Globus pallidus (tissue), 1 donor: ENCODE measurements around the gene CALML6.
A peak's percentile ranks its signal among the peaks of the same experiment; 100 is the strongest.
"Not testable (repeated sequence)": the region's sequence is repeated elsewhere in the genome, so short reads cannot be mapped to it uniquely, and the experiment has no call there.

Experiments
- DNase-seq: peaks from one replicate; pipeline ENCODE4 v3.0.0-alpha.2; 2015; ENCODE audit warnings: low spot score

CALML6 gene

GRCh38 chr1:1914971-1915692 lies at the start of gene CALML6:
Gene CALML6, plus strand, starts transcription at chr1:1915260. Its CDS starts 21 bp downstream, at chr1:1915281.
- no peak for DNase-seq

DNA sequence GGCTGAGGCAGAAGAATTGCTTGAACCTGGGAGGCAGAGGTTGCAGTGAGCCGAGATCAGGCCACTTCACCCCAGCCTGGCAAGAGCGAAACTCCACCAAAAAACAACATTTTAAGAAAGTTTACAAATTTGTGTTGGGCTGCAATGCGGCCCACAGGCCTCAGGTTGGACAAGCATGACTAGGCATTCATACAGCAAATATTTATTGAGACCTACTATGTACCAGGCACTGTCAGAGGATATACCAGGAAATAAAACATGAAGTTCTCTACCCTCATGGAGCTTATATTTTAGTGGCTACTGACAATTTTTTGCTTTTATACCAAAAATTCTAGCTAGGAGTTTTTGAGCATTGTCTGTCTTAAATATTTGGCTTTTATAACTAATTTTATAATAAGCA lies 47.9 kb upstream of the CALML6 start:
- DNase-seq: no peak

- DNase-seq: no peak
These were observed 45.6 kb upstream of the CALML6 start for GRCh38 chr1:1869469-1869868.

- no peak for DNase-seq
These were observed 42.6 kb upstream of the CALML6 start for GRCh38 chr1:1872329-1872994.

GRCh38 chr1:1873186-1873585 lies 41.9 kb upstream of the CALML6 start:
- DNase-seq: no peak

DNA sequence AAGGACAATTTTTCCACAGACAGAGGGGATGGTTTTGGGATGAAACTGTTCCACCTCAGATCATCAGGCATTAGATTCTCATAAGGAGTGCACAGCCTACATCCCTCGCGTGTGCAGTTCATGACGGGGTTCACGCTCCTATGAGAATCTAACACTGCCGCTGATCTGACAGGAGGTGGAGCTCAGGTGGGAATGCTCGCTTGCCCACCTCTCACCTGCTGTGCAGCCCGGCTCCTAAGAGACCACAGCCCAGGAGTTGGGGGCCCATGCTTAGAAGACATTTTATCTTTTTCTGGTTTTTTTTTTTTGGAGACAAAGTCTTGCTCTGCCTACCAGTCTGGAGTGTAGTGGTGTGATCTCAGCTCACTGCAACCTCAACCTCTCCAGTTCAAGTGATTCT lies 40.2 kb upstream of the CALML6 start:
- no peak for DNase-seq

- DNase-seq: no peak
These were observed 39.1 kb upstream of the CALML6 start for GRCh38 chr1:1875932-1876331.

DNA sequence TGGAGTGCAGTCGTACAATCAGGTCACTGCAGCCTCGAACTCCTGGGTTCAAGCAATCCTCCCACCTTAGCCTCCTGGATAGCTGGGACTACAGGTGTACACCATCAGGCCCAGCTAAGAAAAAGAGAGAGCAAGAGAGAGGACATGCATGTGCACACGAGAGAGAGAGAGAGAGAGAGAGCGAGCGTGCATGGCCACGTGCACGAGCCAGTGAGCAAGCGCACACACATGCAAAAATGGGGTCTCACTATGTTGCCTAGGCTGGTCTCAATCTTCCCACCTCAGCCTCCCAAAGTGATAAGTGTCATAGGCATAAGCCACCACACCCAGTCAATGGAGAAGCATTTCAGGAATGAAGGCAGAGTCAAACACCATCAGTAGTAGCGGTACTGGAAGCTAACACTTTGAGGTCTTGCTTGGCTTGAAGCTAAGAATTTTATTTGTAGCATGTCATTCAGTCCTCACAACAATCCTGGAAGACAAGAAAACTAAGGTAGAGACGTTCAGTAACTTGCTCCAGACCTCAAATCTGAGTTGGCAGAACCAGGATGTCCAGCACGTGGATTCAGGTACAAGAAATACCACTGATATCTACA lies 38.6 kb upstream of the CALML6 start:
- no peak for DNase-seq

DNA sequence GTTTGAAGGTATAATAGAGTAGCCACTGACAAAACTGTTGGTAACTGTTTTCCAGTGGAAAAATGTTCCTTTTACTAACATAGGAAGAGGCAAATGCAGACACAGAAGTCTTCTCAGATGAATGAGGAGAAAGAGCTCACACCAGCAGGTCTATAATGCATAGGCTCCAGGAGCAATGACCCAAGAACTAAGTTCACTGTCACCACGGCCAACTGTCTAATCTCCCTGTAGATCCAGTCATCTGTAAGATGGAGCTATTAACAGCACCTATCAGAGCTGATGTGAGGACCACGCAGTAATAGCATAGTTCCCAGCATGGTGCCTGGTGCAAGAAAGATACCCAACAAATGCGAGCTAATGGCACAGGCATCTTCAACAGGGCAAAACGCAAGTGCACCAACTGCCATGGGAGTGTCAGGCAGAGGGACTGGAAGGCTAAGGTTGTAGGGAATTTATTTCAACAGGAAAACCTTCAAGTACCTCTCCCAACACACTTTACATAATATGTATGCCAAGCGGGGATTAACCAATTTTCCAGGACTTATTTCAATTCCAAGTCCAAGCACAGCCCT lies 37.1 kb upstream of the CALML6 start:
- DNase-seq: no peak

DNA sequence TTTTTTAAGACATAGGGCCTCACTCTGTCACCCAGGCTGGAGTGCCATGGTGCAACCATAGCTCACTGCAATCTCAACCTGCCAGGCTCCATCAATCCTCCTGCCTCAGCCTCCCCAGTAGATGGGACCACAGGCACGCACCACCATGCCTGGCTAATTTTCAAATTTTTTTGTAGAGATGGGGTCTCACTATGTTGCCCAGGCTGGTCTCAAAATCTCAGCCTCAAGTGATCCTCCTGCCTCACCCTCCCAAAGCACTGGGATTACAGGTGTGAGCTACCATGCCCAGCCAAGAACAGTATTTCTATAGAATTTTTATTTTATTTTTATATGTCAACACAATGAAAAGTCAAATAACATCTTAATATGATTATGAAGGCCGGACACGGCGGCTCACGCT lies 35.1 kb upstream of the CALML6 start:
- no peak for DNase-seq

DNA sequence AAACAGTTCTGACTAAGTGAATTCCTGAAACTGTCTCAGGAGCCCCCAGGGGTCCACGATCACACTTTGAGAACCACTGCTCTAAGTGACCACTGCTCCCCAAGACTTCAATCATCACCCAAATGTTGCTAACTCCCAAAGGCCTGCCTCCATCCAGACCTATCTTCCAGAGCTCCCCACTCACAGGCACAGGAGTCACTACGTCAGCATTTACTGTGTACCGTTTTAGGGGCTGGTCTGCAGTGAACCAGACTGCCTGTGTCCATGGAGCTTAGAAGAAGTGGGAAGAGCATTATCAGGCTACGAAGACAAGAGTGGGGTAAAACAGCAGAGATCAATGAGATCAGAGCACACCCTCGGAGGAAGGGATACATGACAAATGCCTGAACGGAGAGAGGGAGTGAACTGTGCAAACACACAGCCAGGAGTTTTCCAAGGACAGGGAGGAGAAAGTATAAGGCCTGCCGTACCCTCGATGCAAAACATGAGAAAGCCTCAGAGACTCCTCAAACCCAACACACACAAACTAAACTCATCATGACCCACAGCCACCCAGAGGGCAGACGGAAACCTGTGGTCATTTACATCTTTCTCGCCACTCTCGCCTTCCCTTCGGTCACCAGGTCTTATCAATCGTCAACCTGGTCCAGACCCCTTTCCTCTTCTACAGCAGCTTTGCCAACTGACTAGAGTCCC lies 34.3 kb upstream of the CALML6 start:
- DNase-seq: no peak

DNA sequence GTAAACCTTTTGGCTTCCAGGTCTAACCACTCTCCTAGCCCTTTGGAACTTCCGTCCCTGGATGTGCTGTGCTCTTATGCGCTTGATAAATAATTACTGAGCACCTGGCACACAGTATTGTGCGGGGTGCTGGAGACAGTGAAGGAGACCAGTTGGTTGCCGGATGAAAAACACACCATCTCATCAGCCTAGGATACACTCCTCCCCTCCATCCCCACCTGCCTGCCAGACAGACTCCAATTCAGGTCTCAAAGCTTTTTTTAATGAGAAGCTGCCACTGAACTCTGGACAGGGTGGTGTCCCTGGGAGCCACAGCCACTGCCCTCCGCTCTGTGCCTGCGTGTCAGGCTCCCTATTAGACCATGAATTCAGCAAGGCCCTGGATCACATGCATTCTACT lies 33.3 kb upstream of the CALML6 start:
- DNase-seq: no peak

DNA sequence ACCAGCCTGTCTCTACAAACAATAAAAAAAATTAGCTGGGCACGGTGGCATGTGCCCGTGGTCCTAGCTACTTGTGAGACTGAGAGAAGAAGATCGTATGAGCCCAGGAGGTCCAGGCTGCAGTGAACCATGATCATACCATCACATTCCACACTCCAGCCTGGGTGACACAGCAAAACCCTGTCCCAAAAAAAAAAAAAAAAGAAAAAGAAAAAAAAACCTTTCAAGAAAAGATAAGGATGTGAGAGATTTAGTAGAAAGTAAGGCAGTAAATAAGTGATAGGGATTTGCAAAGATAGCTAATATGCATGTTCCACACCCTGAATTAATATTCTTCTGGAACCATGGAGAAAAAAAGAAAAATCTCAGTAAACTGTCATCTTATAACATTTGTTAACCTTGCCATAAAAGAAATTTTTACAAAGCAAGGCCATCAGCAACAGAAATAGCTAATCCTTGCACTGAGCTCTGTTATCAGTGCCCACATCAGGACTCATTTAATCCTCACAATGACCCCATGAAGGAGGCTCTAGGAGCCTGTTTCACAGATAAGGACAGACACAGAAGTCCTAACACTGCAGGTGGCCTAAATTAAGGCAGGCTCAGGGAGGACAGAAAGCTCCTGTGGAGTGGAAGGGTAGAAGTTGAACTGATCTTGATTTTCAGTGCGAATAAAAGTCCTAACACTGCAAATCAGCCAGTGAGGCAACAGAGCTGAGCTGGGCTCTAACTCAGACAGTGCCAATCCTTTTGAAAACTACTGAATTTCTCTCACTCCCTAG lies 31.8 kb upstream of the CALML6 start:
- no peak for DNase-seq

- not testable (repeated sequence) for DNase-seq
These were observed 31.2 kb upstream of the CALML6 start for GRCh38 chr1:1883890-1884289.

DNA sequence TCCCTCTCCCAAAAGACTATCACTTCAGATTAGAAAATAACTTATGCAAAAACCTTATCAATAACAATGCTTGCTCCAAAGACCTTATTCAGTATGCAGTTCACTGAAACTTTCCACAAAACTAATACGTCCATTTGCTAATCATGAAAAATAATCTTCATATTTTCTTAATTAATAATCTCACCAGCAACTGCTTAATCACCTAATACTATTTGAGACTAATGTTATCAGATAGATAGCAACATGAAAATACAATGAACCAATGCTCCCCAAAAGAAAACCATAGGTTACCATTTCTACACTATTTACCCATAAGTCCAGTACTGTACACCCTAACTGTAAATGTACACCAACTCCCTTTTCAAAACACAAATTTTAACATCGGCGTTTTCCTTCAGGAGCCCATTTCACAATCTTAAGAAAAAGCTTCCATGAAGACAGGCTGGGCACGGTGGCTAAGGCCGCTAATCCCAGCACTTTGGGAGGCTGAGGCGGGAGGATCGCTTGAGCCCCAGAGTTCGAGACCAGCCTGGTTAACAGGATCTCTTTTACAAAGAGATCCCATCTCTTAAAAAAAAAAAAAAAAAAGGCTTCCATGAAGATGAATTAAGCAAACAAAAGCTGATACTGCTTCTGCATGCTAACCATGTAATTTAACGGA lies 25.8 kb upstream of the CALML6 start:
- no peak for DNase-seq

DNA sequence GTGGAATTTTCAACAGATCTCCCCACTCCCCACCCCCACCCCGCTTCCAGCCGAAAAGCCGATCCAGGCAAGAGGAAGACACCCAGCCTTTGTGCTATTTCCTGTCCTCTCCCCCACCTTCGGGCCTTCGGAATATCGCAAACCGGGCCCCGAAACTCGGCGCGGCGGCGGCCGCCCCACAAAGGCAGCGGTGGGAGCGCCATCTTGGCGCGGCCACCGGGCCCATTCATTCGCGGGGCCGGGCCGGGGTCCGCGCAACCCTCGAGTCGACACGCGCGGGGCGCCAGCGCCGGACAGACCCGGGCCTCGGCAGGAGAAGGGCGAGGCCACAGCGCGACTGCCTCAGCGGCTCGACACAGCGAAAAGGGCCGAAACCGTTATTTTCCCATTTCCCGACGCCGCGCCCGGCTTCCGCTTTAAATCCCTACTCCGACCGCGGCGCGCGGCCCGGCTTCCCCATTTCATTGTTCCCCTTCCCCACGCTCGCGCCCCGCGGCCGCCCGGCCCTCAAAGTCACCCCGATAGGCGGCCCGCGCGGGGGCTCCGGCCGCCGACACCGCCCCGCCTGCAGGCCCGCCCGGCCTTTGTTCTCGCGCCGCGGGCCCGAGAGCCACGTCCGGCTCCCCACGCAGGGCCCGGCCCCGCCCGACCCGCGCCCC lies 25.1 kb upstream of the CALML6 start:
- DNase-seq: peak; percentile 42

GRCh38 chr1:1890506-1891348 lies 24.3 kb upstream of the CALML6 start, which contains the start of gene GNB1:
Gene GNB1, minus strand, starts transcription at chr1:1891087. Its CDS starts 65,634 bp downstream, at chr1:1825453.
- DNase-seq: peak; percentile 83

DNA sequence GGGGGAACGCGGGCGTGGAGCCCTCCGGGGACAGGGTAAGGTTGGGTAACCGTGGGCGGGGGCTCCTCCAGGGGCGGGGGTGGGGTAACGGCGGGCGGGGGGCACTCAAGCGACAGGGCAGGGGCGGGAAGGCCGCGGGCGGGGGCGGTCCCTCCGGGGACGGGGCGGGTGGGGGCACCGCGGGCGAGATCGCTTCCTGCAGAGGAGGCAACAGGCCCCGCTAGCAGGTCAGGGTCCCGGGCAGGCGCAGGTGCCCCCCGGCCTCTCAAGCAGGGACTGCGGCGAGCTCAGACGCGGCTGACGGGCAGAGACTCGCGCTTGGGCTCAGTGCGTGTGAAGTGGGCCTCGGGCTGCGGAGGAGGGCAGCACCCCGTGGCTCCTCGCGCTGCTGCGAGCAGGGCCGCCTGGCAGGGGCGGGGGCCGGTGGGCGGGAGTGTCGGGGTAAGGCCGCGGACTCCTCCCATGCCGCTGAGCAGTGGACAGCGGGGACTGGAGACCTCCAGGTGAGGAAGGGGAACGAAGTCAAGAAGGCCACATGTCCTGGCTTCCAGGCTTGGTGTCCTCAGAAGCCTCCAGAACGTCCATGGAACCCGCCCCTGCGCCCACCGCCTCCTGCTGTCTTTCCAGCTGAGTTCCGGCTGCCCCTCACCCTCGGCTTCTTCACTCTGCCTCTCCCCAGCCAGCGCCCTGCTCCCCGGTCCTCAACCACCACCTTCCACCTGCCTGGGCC lies 23.5 kb upstream of the CALML6 start:
- DNase-seq: peak; percentile 45
